Stimulated activated CD8-positive, alpha-beta memory T cell treated with anti-CD3 and anti-CD28 coated beads, Interleukin-4, amount 100 ng/mL, for 1 hour (primary cell): ENCODE data around the gene CDH4.

ENCODE experiments used
- DNase-seq, 2 donors: peaks; one replicate each; pipeline ENCODE4 v3.0.0-alpha.2; 2020; ENCODE audit warnings: low read depth in 2 of 2, low spot score in 1 of 2

Gene CDH4

DNA sequence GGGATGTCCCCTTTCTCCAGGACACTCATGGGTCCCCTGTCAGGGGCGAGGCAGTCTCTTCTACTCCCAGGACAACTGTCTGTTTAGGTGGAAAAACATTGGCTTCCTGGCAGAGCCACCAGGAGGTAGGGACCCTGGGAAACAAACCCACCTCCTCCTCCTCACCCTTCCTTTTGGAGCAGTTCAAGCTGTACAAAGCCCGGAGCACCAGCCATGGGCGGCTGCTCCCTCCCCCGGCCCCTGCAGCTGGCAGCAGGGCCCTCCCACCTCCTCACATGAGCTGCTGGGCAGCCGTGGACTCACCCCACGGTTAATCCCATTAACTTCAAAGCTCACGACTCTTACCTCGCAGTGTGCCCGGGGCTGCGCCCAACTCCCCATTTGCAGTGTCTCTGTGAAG lies 48.6 kb downstream of the CDH4 start:
- DNase-seq, result no peak

DNA sequence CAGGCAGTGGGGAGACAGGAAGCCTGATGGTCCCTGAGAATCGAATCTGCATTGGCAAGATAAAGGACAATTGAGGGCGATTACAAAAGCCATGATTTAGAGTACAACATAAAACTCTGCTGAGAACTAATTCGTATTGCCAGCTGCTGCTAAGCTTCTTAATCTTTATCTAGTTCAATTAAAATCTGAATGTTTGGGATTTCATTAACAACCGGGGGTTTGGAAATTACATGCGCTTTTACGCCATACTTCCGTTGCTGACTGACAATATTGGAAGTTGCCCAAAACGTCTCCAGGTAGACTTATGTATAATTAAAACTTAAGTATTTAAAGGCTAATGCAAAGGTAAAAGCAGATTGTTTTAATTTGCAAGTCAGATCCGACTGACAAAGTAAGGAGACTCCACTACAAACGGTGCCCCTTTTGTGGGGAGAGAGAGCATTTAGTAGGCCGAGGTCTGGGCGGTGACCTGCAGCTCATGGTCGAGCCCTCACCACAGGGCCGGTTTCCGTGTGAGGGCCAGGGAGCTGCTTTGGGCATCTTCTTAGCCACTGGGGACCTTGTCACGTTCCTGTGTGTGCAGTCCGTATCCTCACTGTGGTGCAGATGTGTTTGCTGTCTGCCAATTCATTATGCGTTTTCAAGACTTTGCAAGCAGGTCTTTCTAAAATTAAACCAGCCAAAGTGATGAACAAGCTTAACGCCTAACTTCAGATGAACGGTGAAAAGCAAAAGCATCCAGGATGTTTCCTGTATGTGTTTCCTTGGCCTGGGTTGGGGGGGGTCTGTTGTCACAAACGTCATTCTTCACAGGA lies 49.9 kb downstream of the CDH4 start:
- DNase-seq, result no peak

DNA sequence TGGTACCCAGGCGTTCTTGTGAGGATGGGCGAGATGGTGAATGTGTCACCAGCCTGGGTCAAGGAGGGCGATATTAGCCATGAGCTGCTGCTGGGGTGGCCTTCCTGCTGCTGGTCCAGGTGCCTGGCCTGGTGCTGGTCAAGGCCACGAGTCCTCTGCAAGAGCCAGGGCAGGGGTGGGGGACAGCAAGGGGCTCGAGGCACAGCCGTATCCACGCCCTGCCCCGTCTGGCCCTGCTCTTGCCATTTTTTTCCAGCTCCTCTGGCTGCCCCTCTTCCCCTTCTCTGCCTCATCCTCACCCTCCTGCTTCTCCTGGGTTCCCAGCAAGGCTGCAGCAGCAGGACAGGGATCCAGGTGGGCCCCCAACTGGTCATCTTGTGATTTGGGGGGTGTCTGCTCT lies 51.2 kb downstream of the CDH4 start:
- no peak for DNase-seq

DNA sequence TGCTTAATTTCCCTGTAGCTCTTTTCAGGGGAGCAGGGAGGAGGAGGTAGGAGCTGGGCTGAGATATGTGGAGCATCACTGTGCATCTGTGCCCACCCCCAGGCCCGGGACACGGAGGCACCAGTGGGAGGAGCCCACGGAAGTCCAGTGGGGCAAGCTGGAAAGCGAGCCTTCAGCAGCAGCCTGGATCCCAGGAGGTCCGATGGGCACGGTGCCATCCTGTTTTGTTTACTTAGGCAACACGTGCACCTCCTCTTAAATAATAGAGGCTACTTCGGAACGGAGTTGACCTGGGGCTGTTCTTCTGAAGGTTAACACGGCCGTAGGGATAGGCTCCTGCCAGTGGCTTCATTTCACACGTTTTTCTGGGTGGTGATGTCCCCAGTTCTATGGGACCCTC lies 51.6 kb downstream of the CDH4 start:
- DNase-seq, result no peak

DNA sequence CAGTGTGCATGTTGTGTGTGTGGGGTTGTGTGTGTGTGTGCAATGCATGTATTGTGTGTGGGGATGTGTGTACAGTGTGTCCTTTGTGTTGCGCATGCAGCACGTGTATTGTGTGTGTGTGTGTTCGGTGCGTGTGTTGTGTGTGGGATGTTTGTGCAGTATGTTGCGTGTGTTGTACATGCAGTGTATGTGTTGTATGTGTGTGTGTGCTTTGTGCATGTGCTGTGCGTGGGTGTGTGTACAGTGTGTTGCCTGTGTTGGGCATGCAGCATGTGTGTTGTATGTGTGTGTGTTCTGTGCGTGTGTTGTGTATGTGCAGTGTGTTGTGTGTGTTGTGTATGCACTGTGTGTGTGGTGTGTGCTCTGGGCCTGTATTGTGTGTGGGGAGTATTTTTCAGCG lies 52.7 kb downstream of the CDH4 start:
- DNase-seq, result no peak

DNA sequence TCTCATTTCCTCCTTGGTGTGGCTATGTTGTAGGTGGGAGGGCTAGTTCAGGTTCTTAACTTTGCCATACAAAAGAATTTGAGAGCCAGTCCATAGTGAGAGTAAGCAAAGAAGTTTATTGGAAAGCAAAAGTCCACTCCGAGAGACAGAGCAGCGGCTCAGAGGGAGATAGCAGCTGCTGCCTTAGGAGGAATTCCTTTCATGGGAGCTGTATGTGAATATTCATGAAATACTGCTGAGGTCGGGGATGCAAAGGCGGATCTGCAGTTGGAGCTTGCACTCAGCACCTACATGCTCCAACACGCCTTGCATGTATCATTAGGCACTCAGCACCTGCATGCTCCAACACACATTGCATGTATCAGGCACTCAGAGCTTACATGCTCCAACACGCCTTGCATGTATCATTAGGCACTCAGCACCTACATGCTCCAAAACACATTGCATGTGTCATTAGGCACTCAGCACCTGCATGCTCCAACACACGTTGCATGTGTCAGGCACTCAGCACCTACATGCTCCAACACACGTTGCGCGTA lies 54.9 kb downstream of the CDH4 start:
- no peak for DNase-seq

DNA sequence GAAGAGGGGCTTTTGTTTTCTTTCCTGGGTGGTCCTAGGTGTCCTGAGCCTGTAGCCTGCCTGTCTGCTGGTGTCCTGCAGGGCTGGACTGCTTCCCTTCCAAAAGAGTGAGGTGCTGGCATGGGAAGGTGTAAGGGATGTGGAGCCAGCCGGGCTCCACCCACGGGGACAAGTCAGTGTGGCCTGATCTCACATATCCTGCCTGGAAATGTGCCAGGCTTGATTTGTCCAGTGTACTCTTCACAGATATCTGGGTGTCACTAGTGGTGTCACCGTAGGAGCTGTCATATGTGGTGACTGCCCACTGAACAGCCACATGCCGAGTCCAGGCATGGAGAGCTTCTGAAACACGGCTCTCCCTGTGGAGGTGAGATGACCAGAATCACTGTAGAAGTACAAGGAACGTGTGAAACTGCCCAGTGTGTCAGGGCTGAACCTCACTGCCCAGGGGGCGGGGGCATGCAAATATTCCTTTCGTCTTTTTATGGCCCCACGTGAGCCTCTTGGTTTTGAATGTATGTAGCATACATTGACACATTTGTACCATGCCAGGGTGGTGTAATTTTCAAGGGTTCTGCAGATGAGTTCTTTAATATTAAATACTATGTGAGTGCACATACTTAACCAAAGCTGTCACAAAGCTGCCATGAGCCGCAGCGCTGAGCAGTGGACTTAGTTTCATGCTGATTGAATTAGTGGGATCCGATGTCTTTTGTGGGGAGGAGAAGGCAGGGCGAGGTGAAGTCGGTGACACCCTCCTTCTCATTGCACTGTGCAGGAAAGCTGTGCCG lies 55.8 kb downstream of the CDH4 start:
- DNase-seq, result no peak

DNA sequence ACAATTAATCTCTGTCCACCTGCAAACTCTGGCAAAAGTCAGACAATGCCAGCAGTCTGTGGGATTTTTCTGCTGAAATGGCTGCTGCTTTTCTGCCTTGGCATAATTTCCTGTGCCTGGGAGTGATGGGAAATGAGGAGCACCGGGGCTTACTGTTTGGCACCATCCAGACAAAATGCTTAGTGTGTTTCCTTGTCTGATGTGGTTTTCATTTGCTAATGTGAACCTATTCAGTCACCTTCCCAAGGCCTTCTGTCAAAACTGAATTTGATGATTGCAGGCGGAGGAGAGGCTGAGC lies 56.4 kb downstream of the CDH4 start:
- DNase-seq, result no peak

DNA sequence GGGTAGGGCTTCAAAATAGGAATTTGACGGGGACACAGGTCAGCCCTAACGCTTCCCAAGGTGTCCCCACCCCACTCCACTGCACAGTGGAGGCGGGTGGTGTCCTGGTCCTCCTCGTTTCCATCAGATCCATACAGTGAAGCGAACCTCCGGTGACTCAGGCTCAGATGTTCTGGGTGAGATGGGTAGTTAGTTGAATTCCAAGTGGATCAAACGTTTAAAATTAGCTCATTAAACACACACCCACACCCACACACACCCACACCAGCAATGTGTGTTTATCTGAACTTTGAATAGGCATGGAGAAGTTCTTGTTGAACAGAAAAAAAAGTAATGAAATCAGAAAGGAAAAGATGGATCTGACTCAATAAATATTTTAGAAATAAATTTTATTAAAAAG lies 58.9 kb downstream of the CDH4 start:
- no peak for DNase-seq

DNA sequence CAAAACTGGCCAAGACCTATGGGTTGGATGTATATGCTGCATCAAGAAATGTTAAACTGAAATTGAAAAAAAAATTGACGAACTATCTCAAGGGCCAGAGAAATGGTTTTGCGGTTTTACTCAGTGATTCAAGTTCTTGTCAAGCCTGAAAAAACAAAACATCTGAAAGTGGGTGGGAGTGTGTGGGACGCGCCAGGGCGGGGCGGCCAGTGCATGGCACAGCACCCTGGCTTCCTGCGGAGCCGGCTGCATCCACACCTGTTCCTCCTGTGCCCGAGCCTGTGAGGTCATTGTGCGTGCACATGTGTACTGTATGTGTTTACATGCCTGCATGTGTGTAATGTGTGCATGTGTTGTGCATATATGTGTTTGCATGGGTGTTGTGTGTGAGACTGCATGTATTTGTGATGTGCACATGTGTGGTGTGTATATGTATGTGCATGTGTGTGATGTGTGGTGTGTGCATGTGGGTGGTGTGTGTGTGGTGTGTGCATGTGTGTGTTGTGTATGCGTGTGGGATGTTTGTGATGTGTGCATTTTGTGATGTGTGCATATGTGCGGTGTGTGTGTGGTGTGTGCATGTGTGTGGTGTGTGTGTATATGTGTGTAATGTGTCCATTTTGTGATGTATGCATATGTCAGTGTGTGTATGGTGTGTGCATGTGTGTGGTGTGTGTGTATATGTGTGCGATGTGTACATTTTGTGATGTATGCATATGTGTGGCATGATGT lies 59.8 kb downstream of the CDH4 start:
- no peak for DNase-seq

DNA sequence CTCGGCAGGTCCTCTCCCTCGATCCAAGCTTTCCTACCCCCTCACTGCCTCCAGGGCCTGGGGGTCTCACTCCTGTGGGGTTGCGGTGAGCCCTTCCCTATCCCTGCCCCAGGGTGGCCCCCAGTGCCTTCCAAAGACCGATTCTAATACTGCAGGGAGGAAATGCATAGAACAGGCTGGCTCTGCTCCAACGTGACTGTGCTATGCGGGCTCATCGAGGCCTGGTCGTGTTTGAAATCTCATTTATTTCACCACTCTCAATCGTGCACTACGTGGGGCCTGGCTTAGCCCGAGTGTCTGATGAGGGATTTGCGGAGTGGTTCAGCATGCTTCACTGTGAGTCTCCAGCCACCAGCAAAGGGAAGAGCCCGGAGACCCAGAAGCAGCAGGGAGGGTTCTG lies 60.9 kb downstream of the CDH4 start:
- DNase-seq, result no peak

DNA sequence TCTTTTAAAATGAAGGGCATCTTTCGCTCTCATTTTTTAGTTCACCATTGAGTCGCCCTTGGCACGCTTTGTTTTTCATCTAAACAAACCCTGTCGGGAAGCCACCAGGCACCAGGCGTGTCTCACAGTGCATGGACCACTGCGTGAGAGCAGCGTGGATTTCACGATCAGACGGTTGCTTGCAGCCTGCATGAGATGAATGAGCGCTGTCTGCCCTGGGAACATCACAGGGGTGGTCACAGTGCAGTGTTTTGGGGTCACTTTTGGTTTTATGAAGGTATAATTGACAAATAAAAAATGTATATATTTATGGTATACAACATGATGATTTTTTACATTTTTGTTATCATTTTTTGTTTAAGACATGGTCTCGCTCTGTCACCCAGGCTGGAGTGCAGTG lies 61.3 kb downstream of the CDH4 start:
- no peak for DNase-seq

DNA sequence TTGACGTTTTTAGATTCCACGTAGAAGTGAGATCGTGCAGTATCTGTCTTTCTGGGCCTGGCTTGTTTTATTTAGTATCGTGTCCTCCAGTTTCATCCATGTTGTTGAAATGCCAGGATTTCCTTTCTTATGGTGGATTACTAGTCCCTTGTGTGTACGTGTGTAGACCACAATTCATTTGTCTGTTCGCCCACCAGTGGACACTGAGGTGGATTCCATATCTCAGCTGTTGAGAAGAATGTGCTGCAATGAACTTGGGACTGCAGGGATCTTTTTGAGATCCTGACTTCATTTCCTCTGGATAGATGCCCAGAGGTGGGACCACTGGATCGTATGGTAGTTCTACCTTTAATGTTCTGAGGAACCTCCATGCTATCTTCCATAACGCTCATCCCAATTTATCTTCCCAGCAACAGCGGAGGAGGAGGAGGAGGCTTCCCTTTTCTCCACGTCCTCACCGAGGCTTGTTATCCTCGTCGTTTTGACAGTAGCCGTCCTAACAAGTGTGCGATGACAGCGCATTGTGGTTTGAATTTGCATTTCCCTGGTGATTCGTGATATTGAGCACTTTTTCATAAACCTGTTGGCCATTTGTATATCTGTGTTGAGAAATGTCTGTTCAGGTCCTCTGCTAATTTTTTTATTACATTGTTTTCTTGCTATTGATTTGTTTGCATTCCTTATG lies 62.4 kb downstream of the CDH4 start:
- no peak for DNase-seq

DNA sequence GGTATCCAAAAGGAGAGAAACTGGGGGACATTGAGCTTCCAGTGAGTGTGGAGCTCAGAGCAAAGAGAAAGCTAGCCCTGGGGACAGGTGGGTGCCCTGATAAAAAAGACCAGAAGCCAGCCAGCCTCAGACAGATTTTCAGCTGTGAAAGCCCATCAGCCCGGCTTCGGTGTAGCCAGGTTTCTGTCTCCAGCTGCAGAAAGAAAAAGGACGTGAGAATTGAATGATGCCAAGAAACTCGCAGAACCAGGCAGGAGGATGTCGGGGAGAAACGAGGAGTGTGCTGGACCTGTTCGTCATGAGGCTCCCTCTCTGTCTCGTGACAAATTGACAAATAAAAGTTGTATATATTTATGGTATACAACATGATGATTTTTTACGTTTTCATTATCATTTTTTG lies 63.3 kb downstream of the CDH4 start:
- DNase-seq, result no peak

DNA sequence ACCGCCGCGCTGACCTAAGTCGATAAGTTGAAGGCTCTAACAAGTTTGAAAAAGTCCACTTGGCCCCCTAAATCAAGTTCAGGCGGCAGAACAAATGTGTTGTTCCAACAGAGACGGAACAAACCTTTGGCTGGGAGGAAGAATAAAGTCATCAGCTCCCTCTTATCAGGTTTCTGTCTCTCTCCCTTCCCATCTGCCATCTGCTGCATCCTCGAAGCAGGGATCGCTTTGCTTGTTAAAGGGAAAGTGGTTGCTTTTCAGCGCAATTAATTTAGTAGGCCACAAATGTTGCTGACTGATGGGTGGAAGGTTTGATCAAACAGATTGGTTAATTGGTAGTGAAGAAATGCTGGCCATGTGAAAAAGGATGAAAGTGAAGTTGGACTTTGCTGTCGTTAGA lies 64.3 kb downstream of the CDH4 start:
- no peak for DNase-seq

DNA sequence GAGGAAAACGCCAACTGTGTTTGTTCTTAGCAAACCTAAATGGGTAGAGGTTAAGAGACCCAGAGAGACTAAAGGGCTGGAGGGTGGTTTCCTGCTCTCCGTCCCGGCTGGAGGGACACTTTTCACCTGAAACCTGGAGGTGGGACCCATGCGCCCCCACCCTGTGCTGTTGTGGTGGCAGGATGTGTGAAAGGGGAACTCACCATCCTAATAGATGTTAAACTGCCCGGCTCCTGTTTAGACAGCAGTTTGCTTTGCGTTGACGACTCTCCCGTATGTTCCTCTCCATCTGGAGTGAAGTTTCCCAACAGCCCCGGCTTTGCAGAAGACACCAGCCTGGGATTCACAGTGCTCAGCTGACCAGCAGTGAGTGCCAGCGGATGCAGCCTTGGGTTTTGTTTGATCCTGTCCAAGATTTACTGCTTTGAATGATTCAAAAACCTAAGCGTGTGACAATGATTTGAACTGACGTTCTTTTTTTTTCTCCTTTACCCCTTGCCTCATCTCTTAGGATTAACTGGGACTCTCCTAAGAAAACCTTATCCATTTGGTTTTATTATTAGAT lies 66.0 kb downstream of the CDH4 start:
- DNase-seq, result no peak

DNA sequence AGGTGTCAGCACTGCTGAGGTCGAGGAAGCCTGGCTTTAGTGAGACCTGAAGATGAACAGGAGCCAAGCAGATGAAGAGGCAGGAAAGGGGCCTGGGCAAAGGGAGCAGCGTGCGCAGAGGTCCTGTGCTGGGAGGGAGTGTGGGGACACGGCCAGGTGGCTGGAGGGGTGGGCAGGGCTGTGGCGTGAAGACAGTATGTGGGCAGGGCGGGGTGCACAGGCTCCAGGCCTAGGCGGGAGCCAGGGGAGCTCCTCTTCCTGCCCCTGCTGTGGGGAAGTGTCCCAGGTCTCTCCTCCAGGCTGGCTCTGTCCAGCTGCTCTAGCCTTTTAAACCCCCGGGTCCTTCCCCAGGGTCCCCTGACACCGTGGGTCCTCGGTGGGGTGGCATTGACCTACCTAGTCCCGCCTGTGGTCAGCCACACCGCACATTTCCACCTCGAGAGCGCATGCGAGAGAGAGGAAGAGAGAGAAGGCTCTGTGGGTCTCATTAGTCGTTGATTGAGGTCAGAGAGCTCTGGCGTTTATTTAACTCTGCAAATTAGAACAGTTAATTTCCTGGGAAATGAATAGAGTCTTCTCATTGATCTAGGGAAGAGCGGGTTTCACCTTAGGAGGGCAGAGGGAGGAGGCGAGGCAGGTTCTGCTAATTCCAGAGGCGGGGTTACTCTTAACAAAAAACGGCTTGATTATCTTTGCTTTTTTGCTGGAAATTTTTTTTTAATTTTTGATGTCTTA lies 68.8 kb downstream of the CDH4 start:
- no peak for DNase-seq

DNA sequence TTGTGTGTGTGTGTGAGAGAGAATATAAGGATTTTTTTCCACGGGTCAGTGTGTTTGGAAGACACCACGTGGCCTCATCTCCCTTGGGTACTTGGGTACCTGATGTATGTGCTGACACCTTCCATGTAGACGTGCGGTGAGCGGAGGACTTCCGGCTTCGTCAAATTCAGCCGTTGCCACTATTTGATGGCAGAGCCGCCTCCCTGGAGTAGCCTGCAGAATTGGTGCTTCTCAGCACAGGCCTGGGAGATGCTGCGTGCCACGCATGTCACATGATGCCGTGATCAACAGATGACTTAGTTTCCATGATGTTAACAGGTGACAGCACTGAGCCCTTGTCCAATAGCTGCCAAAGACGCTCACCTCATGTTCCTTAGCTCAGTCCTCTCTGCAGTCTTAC lies 69.4 kb downstream of the CDH4 start:
- DNase-seq, result no peak

DNA sequence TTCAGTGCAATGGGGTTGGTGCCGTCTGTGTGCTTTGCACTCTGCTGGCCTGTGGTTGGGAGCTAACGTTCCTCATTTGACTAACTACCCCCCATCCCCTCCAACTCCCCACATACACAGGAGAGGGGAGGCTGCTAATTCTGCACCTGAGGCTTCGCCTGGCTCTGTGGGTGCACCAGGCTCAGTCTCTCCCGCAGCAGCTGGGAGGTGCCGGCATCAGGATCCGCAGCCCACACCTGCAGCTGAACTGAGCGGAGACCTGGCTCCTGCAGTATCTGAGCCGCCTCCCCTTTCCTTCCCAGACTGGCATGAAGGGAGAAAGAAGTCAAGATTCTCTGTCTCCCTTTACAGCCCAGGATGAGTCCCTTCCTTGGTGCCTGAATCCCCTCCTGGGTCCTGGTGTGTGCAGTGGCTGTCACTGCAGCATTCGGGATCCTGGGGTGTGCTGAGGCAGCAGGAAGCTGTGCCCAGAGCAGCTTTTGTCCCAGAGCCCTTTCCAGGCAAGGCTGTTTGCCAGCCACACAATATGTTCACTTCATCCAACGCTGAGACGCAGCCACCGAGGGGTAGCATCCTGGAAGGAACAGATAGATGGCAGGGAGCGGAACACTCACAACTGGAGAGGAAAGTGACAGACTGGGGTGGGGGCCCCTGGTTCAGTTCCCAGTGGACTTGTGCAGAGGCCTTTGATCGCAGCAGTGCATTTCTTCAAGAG lies 70.2 kb downstream of the CDH4 start:
- no peak for DNase-seq

DNA sequence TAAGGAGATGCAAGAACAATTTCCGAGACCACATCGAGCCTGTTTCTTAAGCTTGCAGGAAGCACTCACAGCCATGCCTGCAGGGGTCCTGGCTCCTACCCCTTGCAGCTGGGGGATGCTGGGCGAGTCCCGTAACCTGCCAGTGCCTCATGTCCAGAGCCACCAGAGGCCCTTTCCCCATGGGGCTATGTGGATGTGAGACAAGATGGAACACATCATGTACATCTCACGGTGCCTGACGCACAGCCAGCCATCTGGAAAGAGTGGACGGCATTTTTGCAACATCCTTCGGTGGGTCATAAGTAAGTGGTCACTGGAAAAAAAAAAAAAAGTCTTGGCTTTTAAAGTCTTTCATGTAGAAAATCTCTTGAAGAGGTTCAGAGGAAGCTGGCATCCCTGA lies 72.8 kb downstream of the CDH4 start:
- DNase-seq, result no peak
